ENCODE data around the gene KIAA0930.
A peak's percentile ranks its signal among the peaks of the same experiment; 100 is the strongest.

The KIAA0930 gene

DNA sequence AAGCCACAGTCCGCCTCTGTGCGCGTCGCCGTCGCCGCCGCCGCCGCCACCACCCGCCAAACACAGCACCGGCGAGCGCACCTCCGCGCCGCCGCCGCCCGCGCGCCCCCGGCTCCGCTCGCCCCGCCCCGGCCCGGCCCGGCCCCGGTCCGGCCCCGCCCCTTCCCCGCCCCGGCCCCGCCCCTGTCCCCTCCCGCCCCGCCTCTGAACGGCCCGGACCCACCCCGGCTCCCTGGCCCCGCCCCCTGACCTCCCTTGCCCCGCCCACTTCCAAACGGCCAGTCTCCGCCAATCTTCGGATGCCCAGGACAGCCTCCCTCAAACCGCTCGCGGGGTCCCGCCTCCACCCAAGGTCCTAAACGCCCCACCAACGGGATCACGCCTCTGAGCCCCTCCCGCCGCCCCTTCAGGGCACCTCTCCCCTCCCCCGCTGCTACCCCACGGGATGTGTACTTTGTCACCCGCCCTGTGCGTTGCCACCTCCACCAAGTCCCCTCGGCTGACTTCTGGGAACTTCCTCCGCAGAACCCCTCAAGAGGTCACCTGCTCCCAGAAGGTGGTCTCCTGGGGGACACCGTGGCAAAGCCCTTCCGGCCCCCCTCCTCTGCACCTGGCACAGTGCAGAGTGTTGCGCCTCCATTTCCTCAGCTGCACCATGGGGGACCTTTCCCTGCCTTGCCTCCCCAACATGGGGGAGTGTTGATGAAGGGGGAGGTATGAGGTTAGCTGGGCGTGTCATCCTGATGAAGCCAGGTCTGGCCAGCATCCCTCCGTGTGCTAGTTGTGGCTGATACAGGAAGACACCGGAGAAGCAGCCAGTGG lies at the start of gene KIAA0930 (continued):
- no peak for TF ChIP-seq ZNF670 (tag by site-specific recombination; IDR thresholded peaks at IDR 0.05; ENCODE audit: low read depth)
- TF ChIP-seq ZNF510 (tag by site-specific recombination; IDR thresholded peaks at IDR 0.05; ENCODE audit: insufficient replicate concordance), result no peak
- TF ChIP-seq, protein P1, sequence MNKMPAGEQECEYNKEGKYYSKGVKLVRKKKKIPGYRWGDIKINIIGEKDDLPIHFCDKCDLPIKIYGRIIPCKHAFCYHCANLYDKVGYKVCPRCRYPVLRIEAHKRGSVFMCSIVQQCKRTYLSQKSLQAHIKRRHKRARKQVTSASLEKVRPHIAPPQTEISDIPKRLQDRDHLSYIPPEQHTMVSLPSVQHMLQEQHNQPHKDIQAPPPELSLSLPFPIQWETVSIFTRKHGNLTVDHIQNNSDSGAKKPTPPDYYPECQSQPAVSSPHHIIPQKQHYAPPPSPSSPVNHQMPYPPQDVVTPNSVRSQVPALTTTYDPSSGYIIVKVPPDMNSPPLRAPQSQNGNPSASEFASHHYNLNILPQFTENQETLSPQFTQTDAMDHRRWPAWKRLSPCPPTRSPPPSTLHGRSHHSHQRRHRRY (tag by site-specific recombination; IDR thresholded peaks at IDR 0.05), result no peak
- TF ChIP-seq, protein P2, sequence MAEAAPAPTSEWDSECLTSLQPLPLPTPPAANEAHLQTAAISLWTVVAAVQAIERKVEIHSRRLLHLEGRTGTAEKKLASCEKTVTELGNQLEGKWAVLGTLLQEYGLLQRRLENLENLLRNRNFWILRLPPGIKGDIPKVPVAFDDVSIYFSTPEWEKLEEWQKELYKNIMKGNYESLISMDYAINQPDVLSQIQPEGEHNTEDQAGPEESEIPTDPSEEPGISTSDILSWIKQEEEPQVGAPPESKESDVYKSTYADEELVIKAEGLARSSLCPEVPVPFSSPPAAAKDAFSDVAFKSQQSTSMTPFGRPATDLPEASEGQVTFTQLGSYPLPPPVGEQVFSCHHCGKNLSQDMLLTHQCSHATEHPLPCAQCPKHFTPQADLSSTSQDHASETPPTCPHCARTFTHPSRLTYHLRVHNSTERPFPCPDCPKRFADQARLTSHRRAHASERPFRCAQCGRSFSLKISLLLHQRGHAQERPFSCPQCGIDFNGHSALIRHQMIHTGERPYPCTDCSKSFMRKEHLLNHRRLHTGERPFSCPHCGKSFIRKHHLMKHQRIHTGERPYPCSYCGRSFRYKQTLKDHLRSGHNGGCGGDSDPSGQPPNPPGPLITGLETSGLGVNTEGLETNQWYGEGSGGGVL (tag by site-specific recombination; IDR thresholded peaks at IDR 0.05), result peak; percentile 83
- no peak for TF ChIP-seq KLF10 (tag by site-specific recombination; IDR thresholded peaks at IDR 0.05)
- TF ChIP-seq, protein P3, sequence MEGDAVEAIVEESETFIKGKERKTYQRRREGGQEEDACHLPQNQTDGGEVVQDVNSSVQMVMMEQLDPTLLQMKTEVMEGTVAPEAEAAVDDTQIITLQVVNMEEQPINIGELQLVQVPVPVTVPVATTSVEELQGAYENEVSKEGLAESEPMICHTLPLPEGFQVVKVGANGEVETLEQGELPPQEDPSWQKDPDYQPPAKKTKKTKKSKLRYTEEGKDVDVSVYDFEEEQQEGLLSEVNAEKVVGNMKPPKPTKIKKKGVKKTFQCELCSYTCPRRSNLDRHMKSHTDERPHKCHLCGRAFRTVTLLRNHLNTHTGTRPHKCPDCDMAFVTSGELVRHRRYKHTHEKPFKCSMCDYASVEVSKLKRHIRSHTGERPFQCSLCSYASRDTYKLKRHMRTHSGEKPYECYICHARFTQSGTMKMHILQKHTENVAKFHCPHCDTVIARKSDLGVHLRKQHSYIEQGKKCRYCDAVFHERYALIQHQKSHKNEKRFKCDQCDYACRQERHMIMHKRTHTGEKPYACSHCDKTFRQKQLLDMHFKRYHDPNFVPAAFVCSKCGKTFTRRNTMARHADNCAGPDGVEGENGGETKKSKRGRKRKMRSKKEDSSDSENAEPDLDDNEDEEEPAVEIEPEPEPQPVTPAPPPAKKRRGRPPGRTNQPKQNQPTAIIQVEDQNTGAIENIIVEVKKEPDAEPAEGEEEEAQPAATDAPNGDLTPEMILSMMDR (tag by site-specific recombination; IDR thresholded peaks at IDR 0.05), result no peak
- no peak for TF ChIP-seq ZNF350 (tag by site-specific recombination; IDR thresholded peaks at IDR 0.05)
- TF ChIP-seq OSR2 (tag by site-specific recombination; IDR thresholded peaks at IDR 0.05), result no peak
- TF ChIP-seq SALL2 (tag by site-specific recombination; IDR thresholded peaks at IDR 0.05; ENCODE audit: borderline replicate concordance), result no peak
- TF ChIP-seq, protein P4, sequence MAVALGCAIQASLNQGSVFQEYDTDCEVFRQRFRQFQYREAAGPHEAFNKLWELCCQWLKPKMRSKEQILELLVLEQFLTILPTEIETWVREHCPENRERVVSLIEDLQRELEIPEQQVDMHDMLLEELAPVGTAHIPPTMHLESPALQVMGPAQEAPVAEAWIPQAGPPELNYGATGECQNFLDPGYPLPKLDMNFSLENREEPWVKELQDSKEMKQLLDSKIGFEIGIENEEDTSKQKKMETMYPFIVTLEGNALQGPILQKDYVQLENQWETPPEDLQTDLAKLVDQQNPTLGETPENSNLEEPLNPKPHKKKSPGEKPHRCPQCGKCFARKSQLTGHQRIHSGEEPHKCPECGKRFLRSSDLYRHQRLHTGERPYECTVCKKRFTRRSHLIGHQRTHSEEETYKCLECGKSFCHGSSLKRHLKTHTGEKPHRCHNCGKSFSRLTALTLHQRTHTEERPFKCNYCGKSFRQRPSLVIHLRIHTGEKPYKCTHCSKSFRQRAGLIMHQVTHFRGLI (tag by site-specific recombination; IDR thresholded peaks at IDR 0.05), result no peak
- TF ChIP-seq ZNF777 (tag by site-specific recombination; IDR thresholded peaks at IDR 0.05; ENCODE audit: borderline replicate concordance), result 0 out of 2 replicates have a peak, but pooled peaks have one; percentile 27
- TF ChIP-seq, protein P5, sequence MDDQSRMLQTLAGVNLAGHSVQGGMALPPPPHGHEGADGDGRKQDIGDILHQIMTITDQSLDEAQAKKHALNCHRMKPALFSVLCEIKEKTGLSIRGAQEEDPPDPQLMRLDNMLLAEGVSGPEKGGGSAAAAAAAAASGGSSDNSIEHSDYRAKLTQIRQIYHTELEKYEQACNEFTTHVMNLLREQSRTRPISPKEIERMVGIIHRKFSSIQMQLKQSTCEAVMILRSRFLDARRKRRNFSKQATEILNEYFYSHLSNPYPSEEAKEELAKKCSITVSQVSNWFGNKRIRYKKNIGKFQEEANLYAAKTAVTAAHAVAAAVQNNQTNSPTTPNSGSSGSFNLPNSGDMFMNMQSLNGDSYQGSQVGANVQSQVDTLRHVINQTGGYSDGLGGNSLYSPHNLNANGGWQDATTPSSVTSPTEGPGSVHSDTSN (CRISPR knock-in tag; IDR thresholded peaks at IDR 0.05), result no peak
- TF ChIP-seq GLIS1 (tag by site-specific recombination; IDR thresholded peaks at IDR 0.05), result peak; percentile 98
- no peak for TF ChIP-seq ZNF24 (tag by site-specific recombination; IDR thresholded peaks at IDR 0.05)
- no peak for TF ChIP-seq ZEB2 (tag by site-specific recombination; IDR thresholded peaks at IDR 0.05)
- TF ChIP-seq ZNF433 (tag by site-specific recombination; IDR thresholded peaks at IDR 0.05; ENCODE audit: low read depth), result no peak
- no peak for TF ChIP-seq ZNF549 (tag by site-specific recombination; IDR thresholded peaks at IDR 0.05)
- TF ChIP-seq, protein P6, sequence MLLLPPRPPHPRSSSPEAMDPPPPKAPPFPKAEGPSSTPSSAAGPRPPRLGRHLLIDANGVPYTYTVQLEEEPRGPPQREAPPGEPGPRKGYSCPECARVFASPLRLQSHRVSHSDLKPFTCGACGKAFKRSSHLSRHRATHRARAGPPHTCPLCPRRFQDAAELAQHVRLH (tag by site-specific recombination; IDR thresholded peaks at IDR 0.05), result no peak
- no peak for TF ChIP-seq ZNF202 (tag by site-specific recombination; IDR thresholded peaks at IDR 0.05; ENCODE audit: borderline replicate concordance)
- no peak for TF ChIP-seq ZNF544 (tag by site-specific recombination; IDR thresholded peaks at IDR 0.05)
- TF ChIP-seq, protein P7, sequence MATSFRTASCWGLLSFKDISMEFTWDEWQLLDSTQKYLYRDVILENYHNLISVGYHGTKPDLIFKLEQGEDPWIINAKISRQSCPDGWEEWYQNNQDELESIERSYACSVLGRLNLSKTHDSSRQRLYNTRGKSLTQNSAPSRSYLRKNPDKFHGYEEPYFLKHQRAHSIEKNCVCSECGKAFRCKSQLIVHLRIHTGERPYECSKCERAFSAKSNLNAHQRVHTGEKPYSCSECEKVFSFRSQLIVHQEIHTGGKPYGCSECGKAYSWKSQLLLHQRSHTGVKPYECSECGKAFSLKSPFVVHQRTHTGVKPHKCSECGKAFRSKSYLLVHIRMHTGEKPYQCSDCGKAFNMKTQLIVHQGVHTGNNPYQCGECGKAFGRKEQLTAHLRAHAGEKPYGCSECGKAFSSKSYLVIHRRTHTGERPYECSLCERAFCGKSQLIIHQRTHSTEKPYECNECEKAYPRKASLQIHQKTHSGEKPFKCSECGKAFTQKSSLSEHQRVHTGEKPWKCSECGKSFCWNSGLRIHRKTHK (tag by site-specific recombination; IDR thresholded peaks at IDR 0.05), result no peak
- no peak for TF ChIP-seq RBAK (tag by site-specific recombination; IDR thresholded peaks at IDR 0.05)
- peak; percentile 42 for TF ChIP-seq ZBTB20 (tag by site-specific recombination; IDR thresholded peaks at IDR 0.05)
- no peak for TF ChIP-seq ZNF521 (tag by site-specific recombination; IDR thresholded peaks at IDR 0.05)
- TF ChIP-seq ZNF791 (tag by site-specific recombination; IDR thresholded peaks at IDR 0.05), result no peak
- peak; percentile 97 for TF ChIP-seq GLIS2 (tag by site-specific recombination; IDR thresholded peaks at IDR 0.05)
- 0 out of 2 replicates have a peak, but pooled peaks have one; percentile 14 for TF ChIP-seq ZFP69B (tag by site-specific recombination; IDR thresholded peaks at IDR 0.05)
- TF ChIP-seq ZNF37A (tag by site-specific recombination; IDR thresholded peaks at IDR 0.05), result no peak
- TF ChIP-seq ZNF664 (tag by site-specific recombination; IDR thresholded peaks at IDR 0.05), result no peak
- TF ChIP-seq ZNF707 (tag by site-specific recombination; IDR thresholded peaks at IDR 0.05), result no peak
- TF ChIP-seq IKZF3 (tag by site-specific recombination; IDR thresholded peaks at IDR 0.05), result no peak
